GM12892 (cell line): Measurements from ENCODE around the gene FAF1.

Experiments
- POLR2A ChIP-seq: IDR thresholded peaks from 2 replicates; pipeline ENCODE4 v1.6.1; 2011; ENCODE audit warnings: low read depth, low read length, control low read depth
- POLR2AphosphoS5 ChIP-seq: IDR thresholded peaks from 2 replicates; pipeline ENCODE4 v1.6.1; 2011; ENCODE audit warnings: low read depth, low read length, control low read depth
- TAF1 ChIP-seq: IDR thresholded peaks from 2 replicates; pipeline ENCODE4 v1.6.1; 2011; ENCODE audit warnings: low read depth, mild to moderate bottlenecking, control low read depth, low read length, borderline replicate concordance

GRCh38 chr1:50667272-50667671 lies 292.8 kb downstream of the FAF1 start:
- no peak for TF ChIP-seq POLR2AphosphoS5
- no peak for TF ChIP-seq POLR2A
- TF ChIP-seq TAF1, result no peak
